GM12892 (cell line): ENCODE data around the gene CORO7.

Source experiments
- POLR2A ChIP-seq: IDR thresholded peaks from 2 replicates; pipeline ENCODE4 v1.6.1; 2011; ENCODE audit warnings: low read depth, low read length, control low read depth
- POLR2AphosphoS5 ChIP-seq: IDR thresholded peaks from 2 replicates; pipeline ENCODE4 v1.6.1; 2011; ENCODE audit warnings: low read depth, low read length, control low read depth

DNA sequence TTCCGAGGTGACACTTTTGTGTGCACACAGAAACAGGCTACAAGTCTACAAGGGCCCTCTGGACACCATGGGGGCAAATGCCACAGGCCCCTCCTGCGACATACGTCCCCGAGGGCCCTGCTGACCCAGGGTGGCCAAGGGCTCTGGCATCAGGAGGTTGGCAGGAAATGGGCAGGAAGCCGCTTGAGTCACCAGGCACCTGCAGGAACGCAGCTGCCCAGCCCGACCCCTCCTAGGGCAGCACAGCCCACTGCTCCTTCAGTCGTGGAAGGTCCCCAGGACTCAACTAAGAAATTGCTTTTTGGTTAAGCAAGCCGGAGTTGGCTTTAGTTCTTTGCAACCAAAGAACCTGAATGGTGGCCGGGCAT is 8.1 kb downstream of the CORO7 start:
- TF ChIP-seq POLR2AphosphoS5: no peak
- TF ChIP-seq POLR2A: no peak
